Measurements from ENCODE around the gene C14orf119. TPM values are rescaled to one million over a fixed set of nuclear protein-coding genes. Genes with fewer than 3 reads are reported as not detected.

The C14orf119 gene
- total and polyA plus RNA-seq, 9 of the 15 experiments (the other 6 are each of a cell fraction or from before 2014, with no cell fraction given) = 36.7 to 251 (median 51.8) TPM

- TF ChIP-seq, protein P1, sequence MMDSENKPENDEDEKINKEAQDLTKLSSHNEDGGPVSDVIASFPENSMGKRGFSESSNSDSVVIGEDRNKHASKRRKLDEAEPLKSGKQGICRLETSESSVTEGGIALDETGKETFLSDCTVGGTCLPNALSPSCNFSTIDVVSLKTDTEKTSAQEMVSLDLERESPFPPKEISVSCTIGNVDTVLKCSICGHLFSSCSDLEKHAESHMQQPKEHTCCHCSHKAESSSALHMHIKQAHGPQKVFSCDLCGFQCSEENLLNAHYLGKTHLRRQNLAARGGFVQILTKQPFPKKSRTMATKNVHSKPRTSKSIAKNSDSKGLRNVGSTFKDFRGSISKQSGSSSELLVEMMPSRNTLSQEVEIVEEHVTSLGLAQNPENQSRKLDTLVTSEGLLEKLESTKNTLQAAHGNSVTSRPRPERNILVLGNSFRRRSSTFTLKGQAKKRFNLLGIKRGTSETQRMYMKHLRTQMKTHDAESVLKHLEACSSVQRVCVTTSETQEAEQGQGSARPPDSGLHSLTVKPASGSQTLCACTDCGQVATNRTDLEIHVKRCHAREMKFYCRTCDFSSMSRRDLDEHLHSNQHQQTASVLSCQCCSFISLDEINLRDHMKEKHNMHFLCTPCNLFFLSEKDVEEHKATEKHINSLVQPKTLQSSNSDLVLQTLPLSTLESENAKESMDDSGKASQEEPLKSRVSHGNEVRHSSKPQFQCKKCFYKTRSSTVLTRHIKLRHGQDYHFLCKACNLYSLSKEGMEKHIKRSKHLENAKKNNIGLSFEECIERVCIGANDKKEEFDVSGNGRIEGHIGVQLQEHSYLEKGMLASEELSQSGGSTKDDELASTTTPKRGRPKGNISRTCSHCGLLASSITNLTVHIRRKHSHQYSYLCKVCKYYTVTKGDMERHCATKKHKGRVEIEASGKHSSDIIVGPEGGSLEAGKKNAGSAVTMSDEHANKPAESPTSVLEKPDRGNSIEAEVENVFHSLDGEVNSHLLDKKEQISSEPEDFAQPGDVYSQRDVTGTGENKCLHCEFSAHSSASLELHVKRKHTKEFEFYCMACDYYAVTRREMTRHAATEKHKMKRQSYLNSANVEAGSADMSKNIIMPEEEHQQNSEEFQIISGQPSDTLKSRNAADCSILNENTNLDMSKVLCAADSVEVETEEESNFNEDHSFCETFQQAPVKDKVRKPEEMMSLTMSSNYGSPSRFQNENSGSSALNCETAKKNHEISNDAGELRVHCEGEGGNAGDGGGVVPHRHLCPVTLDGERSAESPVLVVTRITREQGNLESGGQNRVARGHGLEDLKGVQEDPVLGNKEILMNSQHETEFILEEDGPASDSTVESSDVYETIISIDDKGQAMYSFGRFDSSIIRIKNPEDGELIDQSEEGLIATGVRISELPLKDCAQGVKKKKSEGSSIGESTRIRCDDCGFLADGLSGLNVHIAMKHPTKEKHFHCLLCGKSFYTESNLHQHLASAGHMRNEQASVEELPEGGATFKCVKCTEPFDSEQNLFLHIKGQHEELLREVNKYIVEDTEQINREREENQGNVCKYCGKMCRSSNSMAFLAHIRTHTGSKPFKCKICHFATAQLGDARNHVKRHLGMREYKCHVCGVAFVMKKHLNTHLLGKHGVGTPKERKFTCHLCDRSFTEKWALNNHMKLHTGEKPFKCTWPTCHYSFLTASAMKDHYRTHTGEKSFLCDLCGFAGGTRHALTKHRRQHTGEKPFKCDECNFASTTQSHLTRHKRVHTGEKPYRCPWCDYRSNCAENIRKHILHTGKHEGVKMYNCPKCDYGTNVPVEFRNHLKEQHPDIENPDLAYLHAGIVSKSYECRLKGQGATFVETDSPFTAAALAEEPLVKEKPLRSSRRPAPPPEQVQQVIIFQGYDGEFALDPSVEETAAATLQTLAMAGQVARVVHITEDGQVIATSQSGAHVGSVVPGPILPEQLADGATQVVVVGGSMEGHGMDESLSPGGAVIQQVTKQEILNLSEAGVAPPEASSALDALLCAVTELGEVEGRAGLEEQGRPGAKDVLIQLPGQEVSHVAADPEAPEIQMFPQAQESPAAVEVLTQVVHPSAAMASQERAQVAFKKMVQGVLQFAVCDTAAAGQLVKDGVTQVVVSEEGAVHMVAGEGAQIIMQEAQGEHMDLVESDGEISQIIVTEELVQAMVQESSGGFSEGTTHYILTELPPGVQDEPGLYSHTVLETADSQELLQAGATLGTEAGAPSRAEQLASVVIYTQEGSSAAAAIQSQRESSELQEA (IDR thresholded peaks at IDR 0.05; ENCODE audit: low read depth) = no peak
- TF ChIP-seq STAT6 (CRISPR knock-in tag; IDR thresholded peaks at IDR 0.05) (no peak), ELK3 (CRISPR knock-in tag; IDR thresholded peaks at IDR 0.05) (no peak), JUND (IDR thresholded peaks at IDR 0.05; ENCODE audit: borderline replicate concordance, low read depth, low read length) (peak; percentile 88), JUND (tag; IDR thresholded peaks at IDR 0.05; ENCODE audit: borderline replicate concordance, low read depth, low read length) (peak; percentile 80; the same call in 1 of the 3 replicates), SNIP1 (IDR thresholded peaks at IDR 0.05; ENCODE audit: low read depth) (no peak), BMI1 (IDR thresholded peaks at IDR 0.05; ENCODE audit: low read length) (no peak), SMAD2 (IDR thresholded peaks at IDR 0.05; ENCODE audit: low read depth, low read length) (no peak)
- TF ChIP-seq, protein P2, sequence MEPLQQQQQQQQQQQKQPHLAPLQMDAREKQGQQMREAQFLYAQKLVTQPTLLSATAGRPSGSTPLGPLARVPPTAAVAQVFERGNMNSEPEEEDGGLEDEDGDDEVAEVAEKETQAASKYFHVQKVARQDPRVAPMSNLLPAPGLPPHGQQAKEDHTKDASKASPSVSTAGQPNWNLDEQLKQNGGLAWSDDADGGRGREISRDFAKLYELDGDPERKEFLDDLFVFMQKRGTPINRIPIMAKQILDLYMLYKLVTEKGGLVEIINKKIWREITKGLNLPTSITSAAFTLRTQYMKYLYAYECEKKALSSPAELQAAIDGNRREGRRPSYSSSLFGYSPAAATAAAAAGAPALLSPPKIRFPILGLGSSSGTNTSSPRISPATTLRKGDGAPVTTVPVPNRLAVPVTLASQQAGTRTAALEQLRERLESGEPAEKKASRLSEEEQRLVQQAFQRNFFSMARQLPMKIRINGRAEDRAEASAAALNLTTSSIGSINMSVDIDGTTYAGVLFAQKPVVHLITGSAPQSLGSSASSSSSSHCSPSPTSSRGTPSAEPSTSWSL (CRISPR knock-in tag; IDR thresholded peaks at IDR 0.05; ENCODE audit: borderline replicate concordance) = no peak
- TF ChIP-seq, protein P3, sequence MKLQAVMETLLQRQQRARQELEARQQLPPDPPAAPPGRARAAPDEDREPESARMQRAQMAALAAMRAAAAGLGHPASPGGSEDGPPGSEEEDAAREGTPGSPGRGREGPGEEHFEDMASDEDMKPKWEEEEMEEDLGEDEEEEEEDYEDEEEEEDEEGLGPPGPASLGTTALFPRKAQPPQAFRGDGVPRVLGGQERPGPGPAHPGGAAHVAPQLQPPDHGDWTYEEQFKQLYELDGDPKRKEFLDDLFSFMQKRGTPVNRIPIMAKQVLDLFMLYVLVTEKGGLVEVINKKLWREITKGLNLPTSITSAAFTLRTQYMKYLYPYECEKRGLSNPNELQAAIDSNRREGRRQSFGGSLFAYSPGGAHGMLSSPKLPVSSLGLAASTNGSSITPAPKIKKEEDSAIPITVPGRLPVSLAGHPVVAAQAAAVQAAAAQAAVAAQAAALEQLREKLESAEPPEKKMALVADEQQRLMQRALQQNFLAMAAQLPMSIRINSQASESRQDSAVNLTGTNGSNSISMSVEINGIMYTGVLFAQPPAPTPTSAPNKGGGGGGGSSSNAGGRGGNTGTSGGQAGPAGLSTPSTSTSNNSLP (IDR thresholded peaks at IDR 0.05; ENCODE audit: borderline replicate concordance, low read depth, low read length) = no peak
These were observed 17.3 kb downstream of the C14orf119 start (continued) for GRCh38 chr14:23112359-23113178.

All from K562 (cell line).